HUDEP-2 (cell line): Measurements from ENCODE around the gene CCDC90B.
"Not testable (repeated sequence)": the region's sequence is repeated elsewhere in the genome, so short reads cannot be mapped to it uniquely, and the experiment has no call there.

Experiments used
- DNase-seq, 76 experiments: peaks; one replicate each; lab custom pipeline; 2025; ENCODE audit not compliant: unreplicated experiment in 76 of 76; lab: John Stamatoyannopoulos, UW

CCDC90B gene

GRCh38 chr11:83292709-83293456 is 6.7 kb upstream of the CCDC90B start:
- peak in 17 of 76 experiments; percentile 4 to 52 (median 22) for DNase-seq

GRCh38 chr11:83287631-83288030 is 1.5 kb upstream of the CCDC90B start:
- DNase-seq = no peak

GRCh38 chr11:83285151-83285770 is 906 bp downstream of the CCDC90B start:
- peak in 20 of 76 experiments; percentile 33 to 74 (median 62) for DNase-seq

- peak in 2 of 76 experiments; percentile 1 to 2 for DNase-seq
Observed at GRCh38 chr11:83284501-83285150, 1.5 kb downstream of the CCDC90B start.

- no peak for DNase-seq
Observed at GRCh38 chr11:83282084-83282716, 4.0 kb downstream of the CCDC90B start.

GRCh38 chr11:83280256-83280655 is 5.9 kb downstream of the CCDC90B start:
- no peak for DNase-seq

- DNase-seq = no peak
Observed at GRCh38 chr11:83278351-83278750, 7.8 kb downstream of the CCDC90B start.

GRCh38 chr11:83275888-83276641 is 10.1 kb downstream of the CCDC90B start:
- no peak for DNase-seq

GRCh38 chr11:83272627-83273026 is 13.5 kb downstream of the CCDC90B start:
- DNase-seq = no peak

GRCh38 chr11:83271734-83272133 is 14.4 kb downstream of the CCDC90B start:
- not testable (repeated sequence) for DNase-seq

GRCh38 chr11:83269080-83269479 is 17.1 kb downstream of the CCDC90B start:
- not testable (repeated sequence) for DNase-seq

GRCh38 chr11:83265331-83265730 is 20.8 kb downstream of the CCDC90B start:
- no peak for DNase-seq

GRCh38 chr11:83259559-83259958 is 26.6 kb downstream of the CCDC90B start:
- no peak for DNase-seq

GRCh38 chr11:83257761-83258168 is 28.4 kb downstream of the CCDC90B start:
- DNase-seq = no peak

- DNase-seq = no peak
Observed at GRCh38 chr11:83256602-83257340, 29.4 kb downstream of the CCDC90B start.

- DNase-seq = no peak
Observed at GRCh38 chr11:83255366-83255765, 30.8 kb downstream of the CCDC90B start.

GRCh38 chr11:83252941-83253340 is 33.2 kb downstream of the CCDC90B start:
- no peak for DNase-seq

GRCh38 chr11:83252266-83252665 is 33.9 kb downstream of the CCDC90B start:
- no peak for DNase-seq

GRCh38 chr11:83249972-83250593 is 36.1 kb downstream of the CCDC90B start:
- DNase-seq = peak in 14 of 76 experiments; percentile 1 to 36 (median 14)
